ENCODE measurements around the gene EML4.

EML4 gene

GRCh38 chr2:42138163-42139015, 30.8 kb upstream of the EML4 start:
- no peak overlapping the region for H3K4me3 ChIP-seq (ENCODE audit: control insufficient read depth in 1 of 7, extremely low read depth in 1 of 7, insufficient read depth in 4 of 7, low read depth in 2 of 7, low read length in 6 of 7)
- ChIA-PET POLR2A (no interaction called here), CTCF (interaction anchor here (1.2 kb wide), 1 partner anchor 19 kb away, joined by 4 read pairs; no protein-coding TSS in a partner anchor)
- DNase-seq, result no peak
- 100% methylated on average over 3 of the region's 5 CpGs for WGBS (ENCODE audit: insufficient coverage)
- peaks cover 12 to 51% (median 31%) of the 10 kb centered on the region in 4 experiments for H3K4me1 ChIP-seq (ENCODE audit: control extremely low read depth in 1 of 4, control insufficient read depth in 4 of 4, insufficient read depth in 4 of 4, low read length in 3 of 4)
- H3K9me3 ChIP-seq (ENCODE audit: control extremely low read depth in 1 of 5, control insufficient read depth in 4 of 5, insufficient read depth in 2 of 5, low read depth in 1 of 5, low read length in 4 of 5), result no peaks in the 10 kb centered on the region
- H3K27ac ChIP-seq (ENCODE audit: insufficient read depth in 1 of 2, low read depth in 1 of 2, low read length in 2 of 2, poor library complexity in 1 of 2, severe bottlenecking in 2 of 2), result no peak overlapping the region
- H3K36me3 ChIP-seq (ENCODE audit: control insufficient read depth in 4 of 4, insufficient read depth in 4 of 4, low read length in 3 of 4), result no peaks in the 10 kb centered on the region
- H3K27me3 ChIP-seq (replicated peaks in 2 of 5; ENCODE audit: control insufficient read depth in 4 of 5, insufficient read depth in 5 of 5, low read length in 4 of 5), result no peaks in the 10 kb centered on the region

- H3K9me3 ChIP-seq (ENCODE audit: control extremely low read depth in 1 of 5, control insufficient read depth in 4 of 5, insufficient read depth in 2 of 5, low read depth in 1 of 5, low read length in 4 of 5), result no peaks in the 10 kb centered on the region
- DNase-seq, result no peak
- H3K4me1 ChIP-seq (ENCODE audit: control extremely low read depth in 1 of 4, control insufficient read depth in 4 of 4, insufficient read depth in 4 of 4, low read length in 3 of 4), result peaks cover 12 to 46% (median 25%) of the 10 kb centered on the region in 4 experiments
- no peaks in the 10 kb centered on the region for H3K27me3 ChIP-seq (replicated peaks in 2 of 5; ENCODE audit: control insufficient read depth in 4 of 5, insufficient read depth in 5 of 5, low read length in 4 of 5)
- WGBS (ENCODE audit: insufficient coverage), result 95% methylated on average over 3 of the region's 3 CpGs
- ChIA-PET CTCF (interaction anchor here (1.2 kb wide), 1 partner anchor 18 kb away, joined by 4 read pairs; no protein-coding TSS in a partner anchor), POLR2A (interaction anchor here (0.6 kb wide), 1 partner anchor 79 kb away, joined by 3 read pairs; no protein-coding TSS in a partner anchor)
- H3K4me3 ChIP-seq (ENCODE audit: control insufficient read depth in 1 of 7, extremely low read depth in 1 of 7, insufficient read depth in 4 of 7, low read depth in 2 of 7, low read length in 6 of 7), result no peak overlapping the region
- H3K36me3 ChIP-seq (ENCODE audit: control insufficient read depth in 4 of 4, insufficient read depth in 4 of 4, low read length in 3 of 4), result no peaks in the 10 kb centered on the region
- no peak overlapping the region for H3K27ac ChIP-seq (ENCODE audit: insufficient read depth in 1 of 2, low read depth in 1 of 2, low read length in 2 of 2, poor library complexity in 1 of 2, severe bottlenecking in 2 of 2)
Observed at GRCh38 chr2:42139101-42139500, 30.1 kb upstream of the EML4 start.

GRCh38 chr2:42140496-42140895, 28.7 kb upstream of the EML4 start:
- H3K9me3 ChIP-seq (ENCODE audit: control extremely low read depth in 1 of 5, control insufficient read depth in 4 of 5, insufficient read depth in 2 of 5, low read depth in 1 of 5, low read length in 4 of 5), result no peaks in the 10 kb centered on the region
- peaks cover 12 to 41% (median 25%) of the 10 kb centered on the region in 4 experiments for H3K4me1 ChIP-seq (ENCODE audit: control extremely low read depth in 1 of 4, control insufficient read depth in 4 of 4, insufficient read depth in 4 of 4, low read length in 3 of 4)
- POLR2A ChIA-PET, result interaction anchor here (0.5 kb wide), 1 partner anchor 95 kb away, joined by 4 read pairs; no protein-coding TSS in a partner anchor
- no peaks in the 10 kb centered on the region for H3K36me3 ChIP-seq (ENCODE audit: control insufficient read depth in 4 of 4, insufficient read depth in 4 of 4, low read length in 3 of 4)
- CTCF ChIA-PET, result interaction anchor here (1.7 to 2.0 kb wide), 3 partner anchors 8 to 49 kb away, joined by 4 to 8 read pairs (median 7); no protein-coding TSS in a partner anchor
- DNase-seq, result no peak
- H3K27ac ChIP-seq (ENCODE audit: insufficient read depth in 1 of 2, low read depth in 1 of 2, low read length in 2 of 2, poor library complexity in 1 of 2, severe bottlenecking in 2 of 2), result no peak overlapping the region
- no peak overlapping the region for H3K4me3 ChIP-seq (ENCODE audit: control insufficient read depth in 1 of 7, extremely low read depth in 1 of 7, insufficient read depth in 4 of 7, low read depth in 2 of 7, low read length in 6 of 7)
- no peaks in the 10 kb centered on the region for H3K27me3 ChIP-seq (replicated peaks in 2 of 5; ENCODE audit: control insufficient read depth in 4 of 5, insufficient read depth in 5 of 5, low read length in 4 of 5)
- WGBS (ENCODE audit: insufficient coverage), result 100% methylated on average over 1 of the region's 2 CpGs

- H3K27me3 ChIP-seq (replicated peaks in 2 of 5; ENCODE audit: control insufficient read depth in 4 of 5, insufficient read depth in 5 of 5, low read length in 4 of 5), result no peaks in the 10 kb centered on the region
- H3K27ac ChIP-seq (ENCODE audit: insufficient read depth in 1 of 2, low read depth in 1 of 2, low read length in 2 of 2, poor library complexity in 1 of 2, severe bottlenecking in 2 of 2), result peak overlapping the region in 1 of 2 experiments; percentile 7
- 0% methylated on average over 9 of the region's 13 CpGs for WGBS (ENCODE audit: insufficient coverage)
- H3K4me3 ChIP-seq (ENCODE audit: control insufficient read depth in 1 of 7, extremely low read depth in 1 of 7, insufficient read depth in 4 of 7, low read depth in 2 of 7, low read length in 6 of 7), result peak overlapping the region in 6 of 7 experiments; percentile 13 to 60 (median 36)
- ChIA-PET CTCF (interaction anchor here (0.6 to 2.3 kb wide), 9 partner anchors 9 to 272 kb away, joined by 3 to 8 read pairs (median 4); no protein-coding TSS in a partner anchor), POLR2A (interaction anchor here (0.6 to 2.1 kb wide), 5 partner anchors 13 to 46 kb away, joined by 3 to 5 read pairs (median 4); no protein-coding TSS in a partner anchor)
- no peaks in the 10 kb centered on the region for H3K9me3 ChIP-seq (ENCODE audit: control extremely low read depth in 1 of 5, control insufficient read depth in 4 of 5, insufficient read depth in 2 of 5, low read depth in 1 of 5, low read length in 4 of 5)
- H3K4me1 ChIP-seq (ENCODE audit: control extremely low read depth in 1 of 4, control insufficient read depth in 4 of 4, insufficient read depth in 4 of 4, low read length in 3 of 4), result peaks cover 12 to 28% (median 20%) of the 10 kb centered on the region in 4 experiments
- no peaks in the 10 kb centered on the region for H3K36me3 ChIP-seq (ENCODE audit: control insufficient read depth in 4 of 4, insufficient read depth in 4 of 4, low read length in 3 of 4)
- peak in 2 of 3 donors; percentile 46 to 61 for DNase-seq
Observed at GRCh38 chr2:42141687-42142546, 27.2 kb upstream of the EML4 start.

- Histone ChIP-seq H3K36me3 (ENCODE audit: control insufficient read depth in 4 of 4, insufficient read depth in 4 of 4, low read length in 3 of 4) (no peaks in the 10 kb centered on the region), H3K4me3 (ENCODE audit: control insufficient read depth in 1 of 7, extremely low read depth in 1 of 7, insufficient read depth in 4 of 7, low read depth in 2 of 7, low read length in 6 of 7) (no peak overlapping the region), H3K27ac (ENCODE audit: insufficient read depth in 1 of 2, low read depth in 1 of 2, low read length in 2 of 2, poor library complexity in 1 of 2, severe bottlenecking in 2 of 2) (no peak overlapping the region), H3K9me3 (ENCODE audit: control extremely low read depth in 1 of 5, control insufficient read depth in 4 of 5, insufficient read depth in 2 of 5, low read depth in 1 of 5, low read length in 4 of 5) (no peaks in the 10 kb centered on the region), H3K27me3 (replicated peaks in 2 of 5; ENCODE audit: control insufficient read depth in 4 of 5, insufficient read depth in 5 of 5, low read length in 4 of 5) (no peaks in the 10 kb centered on the region), H3K4me1 (ENCODE audit: control extremely low read depth in 1 of 4, control insufficient read depth in 4 of 4, insufficient read depth in 4 of 4, low read length in 3 of 4) (peaks cover 12 to 21% (median 19%) of the 10 kb centered on the region in 4 experiments)
- 73% methylated on average over 8 of the region's 9 CpGs for WGBS (ENCODE audit: insufficient coverage)
- DNase-seq, result no peak
- POLR2A ChIA-PET, result interaction anchor here (0.6 to 2.1 kb wide), 3 partner anchors 22 to 40 kb away, joined by 3 to 5 read pairs (median 4); no protein-coding TSS in a partner anchor
- CTCF ChIA-PET, result interaction anchor here (0.9 to 2.3 kb wide), 6 partner anchors 8 to 273 kb away, joined by 3 to 8 read pairs (median 6); no protein-coding TSS in a partner anchor
Observed at GRCh38 chr2:42142547-42143184, 26.5 kb upstream of the EML4 start.

- DNase-seq, result no peak
- Histone ChIP-seq H3K27me3 (replicated peaks in 2 of 5; ENCODE audit: control insufficient read depth in 4 of 5, insufficient read depth in 5 of 5, low read length in 4 of 5) (no peaks in the 10 kb centered on the region), H3K27ac (ENCODE audit: insufficient read depth in 1 of 2, low read depth in 1 of 2, low read length in 2 of 2, poor library complexity in 1 of 2, severe bottlenecking in 2 of 2) (no peak overlapping the region), H3K4me3 (ENCODE audit: control insufficient read depth in 1 of 7, extremely low read depth in 1 of 7, insufficient read depth in 4 of 7, low read depth in 2 of 7, low read length in 6 of 7) (no peak overlapping the region), H3K36me3 (ENCODE audit: control insufficient read depth in 4 of 4, insufficient read depth in 4 of 4, low read length in 3 of 4) (no peaks in the 10 kb centered on the region), H3K9me3 (ENCODE audit: control extremely low read depth in 1 of 5, control insufficient read depth in 4 of 5, insufficient read depth in 2 of 5, low read depth in 1 of 5, low read length in 4 of 5) (peaks cover 0 to 3% (median 0%) of the 10 kb centered on the region in 5 experiments), H3K4me1 (ENCODE audit: control extremely low read depth in 1 of 4, control insufficient read depth in 4 of 4, insufficient read depth in 4 of 4, low read length in 3 of 4) (peaks cover 0 to 2% (median under 1%) of the 10 kb centered on the region in 4 experiments)
- ChIA-PET POLR2A (no interaction called here), CTCF (no interaction called here)
- 100% methylated on average over 5 of the region's 5 CpGs for WGBS (ENCODE audit: insufficient coverage)
Observed at GRCh38 chr2:42147641-42148274, 21.4 kb upstream of the EML4 start.
